ENCODE data around the gene ANKRD39. TPM values are rescaled to one million over a fixed set of nuclear protein-coding genes. Genes with fewer than 3 reads are reported as not detected.

Gene ANKRD39
- total RNA-seq, 1 experiment from 2014 or later: 24.4 TPM

DNA sequence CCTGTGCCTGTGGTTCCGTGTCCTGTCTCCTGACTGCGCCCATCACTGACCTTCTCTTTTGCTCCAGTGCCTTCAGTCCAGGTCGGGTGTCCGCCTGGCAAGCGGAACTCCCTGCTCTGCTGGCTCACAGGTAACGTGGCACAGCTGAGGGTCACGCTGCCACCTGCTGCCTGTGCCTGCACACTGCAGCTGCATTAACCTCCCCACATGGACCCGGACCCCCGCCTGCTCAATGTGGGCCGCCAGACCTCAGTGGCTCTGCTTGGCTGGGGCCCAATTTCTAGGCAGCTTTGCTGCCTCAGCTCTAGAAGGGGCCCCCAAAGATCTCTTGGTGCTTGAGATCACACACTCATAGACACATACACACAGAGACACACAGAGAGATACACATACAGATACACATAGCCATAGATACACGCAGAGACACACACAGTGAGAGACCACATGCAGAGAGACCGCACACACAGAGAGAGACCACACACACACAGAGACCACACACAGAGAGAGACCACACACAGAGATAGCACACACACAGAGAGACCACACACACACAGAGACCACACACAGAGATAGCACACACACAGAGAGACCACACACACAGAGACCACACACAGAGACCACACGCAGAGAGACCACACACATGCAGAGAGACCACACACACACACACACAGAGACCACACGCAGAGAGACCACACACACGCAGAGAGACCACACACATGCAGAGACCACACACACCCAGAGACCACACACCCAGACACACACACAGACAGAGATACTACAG lies 56.6 kb downstream of the ANKRD39 start:
- no peaks in the 10 kb centered on the region; the same call in 1 of the 2 replicates for H3K4me1 ChIP-seq (ENCODE audit: control insufficient read depth, insufficient read depth, low read length)
- in situ Hi-C loops (cut with HindIII; ENCODE audit: low pct_unique_long_range_greater_than_20kb, low sequenced_read_pairs) (no loop called here), intact Hi-C loops (cut with micrococcal nuclease; ENCODE audit: unreplicated experiment) (loop anchor here (5.0 kb wide), 1 partner anchor 39 kb away; the partner anchor contains the start of gene CNNM4)
- TF ChIP-seq, protein P1, sequence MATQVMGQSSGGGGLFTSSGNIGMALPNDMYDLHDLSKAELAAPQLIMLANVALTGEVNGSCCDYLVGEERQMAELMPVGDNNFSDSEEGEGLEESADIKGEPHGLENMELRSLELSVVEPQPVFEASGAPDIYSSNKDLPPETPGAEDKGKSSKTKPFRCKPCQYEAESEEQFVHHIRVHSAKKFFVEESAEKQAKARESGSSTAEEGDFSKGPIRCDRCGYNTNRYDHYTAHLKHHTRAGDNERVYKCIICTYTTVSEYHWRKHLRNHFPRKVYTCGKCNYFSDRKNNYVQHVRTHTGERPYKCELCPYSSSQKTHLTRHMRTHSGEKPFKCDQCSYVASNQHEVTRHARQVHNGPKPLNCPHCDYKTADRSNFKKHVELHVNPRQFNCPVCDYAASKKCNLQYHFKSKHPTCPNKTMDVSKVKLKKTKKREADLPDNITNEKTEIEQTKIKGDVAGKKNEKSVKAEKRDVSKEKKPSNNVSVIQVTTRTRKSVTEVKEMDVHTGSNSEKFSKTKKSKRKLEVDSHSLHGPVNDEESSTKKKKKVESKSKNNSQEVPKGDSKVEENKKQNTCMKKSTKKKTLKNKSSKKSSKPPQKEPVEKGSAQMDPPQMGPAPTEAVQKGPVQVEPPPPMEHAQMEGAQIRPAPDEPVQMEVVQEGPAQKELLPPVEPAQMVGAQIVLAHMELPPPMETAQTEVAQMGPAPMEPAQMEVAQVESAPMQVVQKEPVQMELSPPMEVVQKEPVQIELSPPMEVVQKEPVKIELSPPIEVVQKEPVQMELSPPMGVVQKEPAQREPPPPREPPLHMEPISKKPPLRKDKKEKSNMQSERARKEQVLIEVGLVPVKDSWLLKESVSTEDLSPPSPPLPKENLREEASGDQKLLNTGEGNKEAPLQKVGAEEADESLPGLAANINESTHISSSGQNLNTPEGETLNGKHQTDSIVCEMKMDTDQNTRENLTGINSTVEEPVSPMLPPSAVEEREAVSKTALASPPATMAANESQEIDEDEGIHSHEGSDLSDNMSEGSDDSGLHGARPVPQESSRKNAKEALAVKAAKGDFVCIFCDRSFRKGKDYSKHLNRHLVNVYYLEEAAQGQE (IDR thresholded peaks at IDR 0.05; ENCODE audit: insufficient read depth in 1 of 2, low read depth in 2 of 2, low read length in 1 of 2): peak in 1 of 2 experiments; percentile 61; a peak in 1 of 4 replicates
- TF ChIP-seq TCF7L2 (IDR thresholded peaks at IDR 0.05; ENCODE audit: low read depth, low read length): no peak
- TF ChIP-seq, protein P2, sequence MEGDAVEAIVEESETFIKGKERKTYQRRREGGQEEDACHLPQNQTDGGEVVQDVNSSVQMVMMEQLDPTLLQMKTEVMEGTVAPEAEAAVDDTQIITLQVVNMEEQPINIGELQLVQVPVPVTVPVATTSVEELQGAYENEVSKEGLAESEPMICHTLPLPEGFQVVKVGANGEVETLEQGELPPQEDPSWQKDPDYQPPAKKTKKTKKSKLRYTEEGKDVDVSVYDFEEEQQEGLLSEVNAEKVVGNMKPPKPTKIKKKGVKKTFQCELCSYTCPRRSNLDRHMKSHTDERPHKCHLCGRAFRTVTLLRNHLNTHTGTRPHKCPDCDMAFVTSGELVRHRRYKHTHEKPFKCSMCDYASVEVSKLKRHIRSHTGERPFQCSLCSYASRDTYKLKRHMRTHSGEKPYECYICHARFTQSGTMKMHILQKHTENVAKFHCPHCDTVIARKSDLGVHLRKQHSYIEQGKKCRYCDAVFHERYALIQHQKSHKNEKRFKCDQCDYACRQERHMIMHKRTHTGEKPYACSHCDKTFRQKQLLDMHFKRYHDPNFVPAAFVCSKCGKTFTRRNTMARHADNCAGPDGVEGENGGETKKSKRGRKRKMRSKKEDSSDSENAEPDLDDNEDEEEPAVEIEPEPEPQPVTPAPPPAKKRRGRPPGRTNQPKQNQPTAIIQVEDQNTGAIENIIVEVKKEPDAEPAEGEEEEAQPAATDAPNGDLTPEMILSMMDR (IDR thresholded peaks at IDR 0.05): peak; percentile 95
- no peaks in the 10 kb centered on the region for H3K36me3 ChIP-seq (ENCODE audit: control insufficient read depth, insufficient read depth, low read length)
- H3K27ac ChIP-seq (ENCODE audit: low read length): no peak overlapping the region
- BruUV-seq (replicated peaks): no TSS peak
- CTCF ChIA-PET: interaction anchor here (0.6 to 1.4 kb wide), 2 partner anchors 15 to 38 kb away, joined by 4 to 5 read pairs; no protein-coding TSS in a partner anchor
- no peaks in the 10 kb centered on the region for H3K27me3 ChIP-seq (ENCODE audit: control insufficient read depth, insufficient read depth, low read length)
- DNase-seq (ENCODE audit: low read depth, low spot score) (no peak), ATAC-seq (peak; percentile 95)
- H3K9me3 ChIP-seq (ENCODE audit: control insufficient read depth, insufficient read depth, low read depth, low read length): no peaks in the 10 kb centered on the region
- H3K4me3 ChIP-seq (ENCODE audit: low read depth in 2 of 2, low read length in 2 of 2): no peak overlapping the region
- POLR2A ChIA-PET: no interaction called here

DNA sequence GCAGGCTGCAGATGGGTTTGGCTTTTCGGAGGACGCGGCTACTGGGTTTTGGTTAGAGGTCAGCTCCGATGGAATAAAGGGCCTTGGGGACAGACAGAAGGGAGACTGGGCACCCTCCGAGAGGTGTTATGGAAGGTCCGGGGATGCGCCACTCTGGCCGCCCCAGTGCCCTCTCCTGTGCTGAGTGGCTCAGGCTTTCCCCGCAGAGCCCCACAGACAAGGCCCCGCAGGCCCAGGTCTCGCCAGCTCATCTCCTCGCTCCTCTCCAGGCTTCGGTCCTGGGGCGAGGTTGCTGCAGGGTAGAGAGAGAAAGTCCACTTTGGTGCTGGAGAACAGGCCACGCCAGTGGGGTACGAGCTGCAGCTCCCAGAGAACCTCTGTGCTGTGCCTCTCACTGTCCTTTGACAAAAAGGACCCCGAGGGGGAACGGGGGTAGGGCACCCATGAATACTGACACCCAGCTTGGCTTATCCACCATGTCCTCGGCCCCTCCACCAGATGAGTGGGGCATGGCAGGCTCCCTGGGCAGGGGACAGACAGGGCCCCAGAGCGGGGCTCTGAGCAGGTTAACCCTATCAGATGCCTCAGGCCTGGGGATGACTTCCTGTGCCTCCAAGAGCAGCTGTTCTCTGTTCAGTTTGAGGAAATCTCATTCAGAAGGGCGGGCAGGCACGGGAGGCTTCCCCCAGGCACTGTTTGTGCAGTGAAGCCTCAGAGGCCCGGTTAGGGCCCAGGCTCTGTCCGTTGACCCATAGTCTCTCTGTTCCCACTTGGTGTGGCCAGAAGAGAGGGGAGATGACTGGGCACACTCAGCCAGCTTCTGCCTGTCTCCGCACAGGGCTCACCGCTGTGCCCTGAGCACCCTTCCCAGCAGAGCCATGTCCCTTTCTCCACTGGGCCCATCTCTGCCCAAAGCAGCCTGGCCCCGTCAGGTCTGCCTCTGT lies 57.5 kb downstream of the ANKRD39 start:
- TF ChIP-seq POLR2AphosphoS5 (IDR thresholded peaks at IDR 0.05; ENCODE audit: low read depth, low read length) (no peak), TCF7L2 (IDR thresholded peaks at IDR 0.05; ENCODE audit: low read depth, low read length) (no peak), SIN3A (IDR thresholded peaks at IDR 0.05; ENCODE audit: borderline replicate concordance, insufficient read depth, low read depth, low read length) (no peak)
- TF ChIP-seq, protein P1 (IDR thresholded peaks at IDR 0.05; ENCODE audit: insufficient read depth in 1 of 2, low read depth in 2 of 2, low read length in 1 of 2): no peak
- TF ChIP-seq, protein P2 (IDR thresholded peaks at IDR 0.05): no peak
- Histone ChIP-seq H3K4me3 (ENCODE audit: low read depth in 2 of 2, low read length in 2 of 2) (no peak overlapping the region), H3K36me3 (ENCODE audit: control insufficient read depth, insufficient read depth, low read length) (no peaks in the 10 kb centered on the region), H3K27me3 (ENCODE audit: control insufficient read depth, insufficient read depth, low read length) (no peaks in the 10 kb centered on the region), H3K4me1 (ENCODE audit: control insufficient read depth, insufficient read depth, low read length) (no peaks in the 10 kb centered on the region; the same call in 1 of the 2 replicates), H3K9me3 (ENCODE audit: control insufficient read depth, insufficient read depth, low read depth, low read length) (no peaks in the 10 kb centered on the region), H3K27ac (ENCODE audit: low read length) (peak overlapping the region; percentile 8; the same call in 1 of the 2 replicates)
- POLR2A ChIA-PET: interaction anchor here (0.5 kb wide), 1 partner anchor 185 kb away, joined by 3 read pairs; no protein-coding TSS in a partner anchor
- CTCF ChIA-PET: interaction anchor here (0.5 to 1.4 kb wide), 5 partner anchors 14 to 155 kb away, joined by 3 to 7 read pairs (median 4); no protein-coding TSS in a partner anchor
- no TSS peak for BruUV-seq (replicated peaks)
- intact Hi-C loops (cut with micrococcal nuclease; ENCODE audit: unreplicated experiment): loop anchor here (5.0 kb wide), 1 partner anchor 38 kb away; the partner anchor contains the start of gene CNNM4
- DNase-seq (ENCODE audit: low read depth, low spot score) (no peak), ATAC-seq (peak; percentile 72)
- in situ Hi-C loops (cut with HindIII; ENCODE audit: low pct_unique_long_range_greater_than_20kb, low sequenced_read_pairs): no loop called here
